ENCODE results near the gene STAB2. TPM values are rescaled to one million over a fixed set of nuclear protein-coding genes. Genes with fewer than 3 reads are reported as not detected.

Gene STAB2, protein sequence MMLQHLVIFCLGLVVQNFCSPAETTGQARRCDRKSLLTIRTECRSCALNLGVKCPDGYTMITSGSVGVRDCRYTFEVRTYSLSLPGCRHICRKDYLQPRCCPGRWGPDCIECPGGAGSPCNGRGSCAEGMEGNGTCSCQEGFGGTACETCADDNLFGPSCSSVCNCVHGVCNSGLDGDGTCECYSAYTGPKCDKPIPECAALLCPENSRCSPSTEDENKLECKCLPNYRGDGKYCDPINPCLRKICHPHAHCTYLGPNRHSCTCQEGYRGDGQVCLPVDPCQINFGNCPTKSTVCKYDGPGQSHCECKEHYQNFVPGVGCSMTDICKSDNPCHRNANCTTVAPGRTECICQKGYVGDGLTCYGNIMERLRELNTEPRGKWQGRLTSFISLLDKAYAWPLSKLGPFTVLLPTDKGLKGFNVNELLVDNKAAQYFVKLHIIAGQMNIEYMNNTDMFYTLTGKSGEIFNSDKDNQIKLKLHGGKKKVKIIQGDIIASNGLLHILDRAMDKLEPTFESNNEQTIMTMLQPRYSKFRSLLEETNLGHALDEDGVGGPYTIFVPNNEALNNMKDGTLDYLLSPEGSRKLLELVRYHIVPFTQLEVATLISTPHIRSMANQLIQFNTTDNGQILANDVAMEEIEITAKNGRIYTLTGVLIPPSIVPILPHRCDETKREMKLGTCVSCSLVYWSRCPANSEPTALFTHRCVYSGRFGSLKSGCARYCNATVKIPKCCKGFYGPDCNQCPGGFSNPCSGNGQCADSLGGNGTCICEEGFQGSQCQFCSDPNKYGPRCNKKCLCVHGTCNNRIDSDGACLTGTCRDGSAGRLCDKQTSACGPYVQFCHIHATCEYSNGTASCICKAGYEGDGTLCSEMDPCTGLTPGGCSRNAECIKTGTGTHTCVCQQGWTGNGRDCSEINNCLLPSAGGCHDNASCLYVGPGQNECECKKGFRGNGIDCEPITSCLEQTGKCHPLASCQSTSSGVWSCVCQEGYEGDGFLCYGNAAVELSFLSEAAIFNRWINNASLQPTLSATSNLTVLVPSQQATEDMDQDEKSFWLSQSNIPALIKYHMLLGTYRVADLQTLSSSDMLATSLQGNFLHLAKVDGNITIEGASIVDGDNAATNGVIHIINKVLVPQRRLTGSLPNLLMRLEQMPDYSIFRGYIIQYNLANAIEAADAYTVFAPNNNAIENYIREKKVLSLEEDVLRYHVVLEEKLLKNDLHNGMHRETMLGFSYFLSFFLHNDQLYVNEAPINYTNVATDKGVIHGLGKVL (N-terminal part only)
- total RNA-seq, result not detected in 2 replicates

DNA sequence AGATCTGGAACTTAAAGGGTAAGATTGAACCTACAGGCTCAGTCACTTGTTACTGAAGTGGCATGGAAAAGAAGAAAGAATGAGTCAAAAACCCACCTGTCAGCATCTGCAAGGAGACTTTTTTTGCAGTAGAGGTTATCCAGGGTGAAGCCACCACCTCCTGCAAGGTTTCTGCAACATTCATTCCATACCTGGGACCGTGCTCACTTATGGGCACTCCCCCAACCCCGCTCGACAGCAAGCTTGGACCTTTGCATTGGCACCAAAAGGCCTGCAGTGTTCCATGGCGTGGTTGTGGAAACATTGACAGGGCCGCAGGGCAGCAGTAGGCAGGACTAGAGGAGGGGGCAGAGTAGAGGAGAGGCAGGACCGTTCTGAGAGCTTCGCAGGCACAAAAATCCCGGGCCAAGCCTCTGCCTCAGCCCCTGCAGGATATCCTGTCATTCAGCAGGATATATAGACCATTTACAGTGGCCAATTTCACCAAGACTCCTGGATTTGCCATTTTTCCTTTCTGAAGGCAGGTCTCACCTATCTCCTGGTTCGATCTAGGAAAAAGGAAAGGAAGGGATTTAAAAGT, at the start of gene STAB2:
Gene STAB2 (plus strand): TSS at position 483 of the 580 bp plus-strand sequence. CDS start 204 bp downstream, outside the sequence.

Small RNAs within 50 kb of the gene (small RNA-seq; reads per million reads assigned to genes)
- gene RF00096, result not detected

Other genes with a start within 250 kb of the STAB2 start
- gene C12orf42, start 91.3 kb upstream of the STAB2 start, total RNA-seq, result not detected in 2 replicates